ENCODE measurements around the gene PRRC2B.
"Not testable (repeated sequence)": the region's sequence is repeated elsewhere in the genome, so short reads cannot be mapped to it uniquely, and the experiment has no call there.

PRRC2B gene

DNA sequence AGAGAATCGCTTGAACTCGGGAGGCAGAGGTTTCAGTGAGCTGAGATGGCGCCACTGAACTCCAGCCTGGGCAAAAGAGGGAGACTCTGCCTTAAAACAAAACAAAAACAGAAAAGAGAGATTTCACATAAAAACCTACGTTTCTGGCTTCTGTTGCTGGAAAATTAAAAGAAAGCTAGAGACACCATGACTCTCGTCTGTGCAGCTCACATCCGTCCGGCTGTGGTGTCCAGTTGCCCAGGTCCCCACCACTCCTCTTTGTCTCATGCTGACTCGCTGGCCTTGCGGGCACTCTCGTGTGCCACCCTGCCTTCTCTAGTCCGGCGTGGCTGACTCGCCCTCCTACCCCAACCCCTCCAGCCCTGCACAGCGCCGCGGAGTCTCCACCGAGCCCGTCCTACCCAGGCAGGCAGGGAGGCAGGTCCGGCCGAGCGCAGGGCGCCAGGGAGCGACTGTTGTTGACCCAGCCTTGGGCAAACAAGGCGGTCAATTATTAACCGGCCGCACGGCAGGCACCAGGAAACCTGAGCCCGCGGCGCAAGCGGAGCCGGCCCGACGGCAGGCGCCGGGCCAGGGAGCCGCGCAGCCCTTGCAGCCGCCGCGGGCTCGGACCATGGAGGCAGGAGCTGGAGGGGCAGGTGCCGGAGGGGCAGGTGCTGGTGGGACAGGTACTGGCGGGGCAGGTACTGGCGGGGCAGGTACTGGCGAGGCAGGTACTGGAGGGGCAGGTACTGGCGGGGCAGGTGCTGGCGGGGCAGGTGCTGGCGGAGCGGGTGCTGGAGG, 151.3 kb downstream of the PRRC2B start, which contains the start of gene PRRT1B:
PRRT1B (plus strand) TSS at position 521 of the 783 bp plus-strand sequence; CDS start at position 614, 93 bp downstream.
- no peak for TF ChIP-seq CTCF (IDR thresholded peaks at IDR 0.05)
- Histone ChIP-seq H3K4me3 (ENCODE audit: low read depth in 1 of 2, low read length in 1 of 2) (no peak within 1 kb of the TSS), H3K27me3 (peaks cover 87% of the 10 kb centered on the region), H3K4me1 (ENCODE audit: control insufficient read depth in 1 of 2, insufficient read depth in 1 of 2, low read depth in 1 of 2, low read length in 1 of 2) (no peaks in the 10 kb centered on the region), H3K27ac (no peak within 1 kb of the TSS), H3K9me3 (no peaks in the 10 kb centered on the region), H3K36me3 (no peaks in the 10 kb centered on the region)

- Histone ChIP-seq H3K36me3 (no peaks in the 10 kb centered on the region), H3K4me3 (ENCODE audit: low read depth in 1 of 2, low read length in 1 of 2) (no peak overlapping the region), H3K9me3 (no peaks in the 10 kb centered on the region), H3K27me3 (peaks cover 88% of the 10 kb centered on the region), H3K4me1 (ENCODE audit: control insufficient read depth in 1 of 2, insufficient read depth in 1 of 2, low read depth in 1 of 2, low read length in 1 of 2) (no peaks in the 10 kb centered on the region), H3K27ac (no peak overlapping the region)
- no peak for TF ChIP-seq CTCF (IDR thresholded peaks at IDR 0.05)
Observed at GRCh38 chr9:131545786-131546335, 152.0 kb downstream of the PRRC2B start.

DNA sequence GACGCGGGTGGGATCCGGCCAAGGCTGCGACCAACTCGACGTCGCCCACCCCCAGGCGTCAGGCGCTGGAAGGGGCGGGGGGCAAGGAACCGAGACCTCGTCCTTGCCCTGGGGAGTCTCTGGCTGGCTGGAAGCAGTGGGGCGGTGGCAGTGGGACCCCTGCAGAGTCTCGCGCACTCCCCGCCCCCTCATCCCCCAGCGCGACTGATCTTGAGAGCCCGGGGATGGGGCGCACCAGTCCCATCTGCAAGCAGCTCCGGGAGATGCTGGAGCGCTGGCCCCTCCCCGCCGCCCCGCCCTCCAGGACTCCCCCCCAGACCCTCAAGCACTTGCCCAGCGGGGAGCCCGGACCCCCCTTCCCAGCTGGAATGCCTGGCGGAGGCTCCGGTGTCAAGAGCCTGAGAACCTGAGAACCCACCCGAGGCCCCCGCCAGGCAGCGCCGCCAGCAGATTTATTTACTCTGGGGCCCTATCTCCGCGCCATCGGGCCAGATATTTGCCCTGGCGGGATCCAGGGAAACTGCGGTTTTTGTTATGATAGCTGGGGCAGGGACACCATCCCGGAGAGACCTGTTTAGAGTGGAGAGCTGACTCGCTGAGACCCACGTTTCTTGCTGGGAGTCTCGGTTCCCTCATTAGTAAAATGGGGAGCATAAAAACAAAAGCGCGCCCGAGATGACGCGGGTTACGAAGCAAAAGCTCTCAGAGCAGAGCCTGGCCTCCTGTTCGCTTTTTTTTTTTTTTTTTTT, 152.6 kb downstream of the PRRC2B start:
- no peak for TF ChIP-seq CTCF (IDR thresholded peaks at IDR 0.05)

GRCh38 chr9:131549186-131549585, 155.3 kb downstream of the PRRC2B start:
- peaks cover 89% of the 10 kb centered on the region for H3K27me3 ChIP-seq
- H3K36me3 ChIP-seq; H3K4me3 ChIP-seq (ENCODE audit: low read depth in 1 of 2, low read length in 1 of 2); H3K9me3 ChIP-seq; H3K27ac ChIP-seq; H3K4me1 ChIP-seq (ENCODE audit: control insufficient read depth in 1 of 2, insufficient read depth in 1 of 2, low read depth in 1 of 2, low read length in 1 of 2): not testable (repeated sequence)

More for the DNA sequence above, 152.6 kb downstream of the PRRC2B start:
- H3K4me3 ChIP-seq (ENCODE audit: low read depth in 1 of 2, low read length in 1 of 2) = no peak overlapping the region
- H3K4me1 ChIP-seq (ENCODE audit: control insufficient read depth in 1 of 2, insufficient read depth in 1 of 2, low read depth in 1 of 2, low read length in 1 of 2) = no peaks in the 10 kb centered on the region
- H3K9me3 ChIP-seq = no peaks in the 10 kb centered on the region
- no peak overlapping the region for H3K27ac ChIP-seq
- no peaks in the 10 kb centered on the region for H3K36me3 ChIP-seq
- peaks cover 83% of the 10 kb centered on the region for H3K27me3 ChIP-seq

All from neutrophil (primary cell).